Activated CD4-positive, alpha-beta T cell treated with anti-CD3 and anti-CD28 coated beads, Interleukin-2, amount 10 ng/mL, durations not matched to agents 7 days and 5 days (primary cell): ENCODE measurements around the gene NCCRP1. TPM values are rescaled to one million over a fixed set of nuclear protein-coding genes. Genes with fewer than 3 reads are reported as not detected.
A peak's percentile ranks its signal among the peaks of the same experiment; 100 is the strongest.

Source experiments
- CTCF ChIA-PET: fragments of 350-600 bp; sonication (Branson Sonifier 250); formaldehyde crosslinking; loops from one replicate; lab custom pipeline; 2021; ENCODE audit warnings: antibody characterized with exemption; lab: Charles Lee
- POLR2A ChIA-PET: fragments of 350-600 bp; sonication (Branson Sonifier 250); formaldehyde crosslinking; loops from one replicate; lab custom pipeline; 2021; ENCODE audit warnings: antibody characterized with exemption; lab: Charles Lee
- DNase-seq: peaks from one replicate; pipeline ENCODE4 v3.0.0-alpha.2; 2020
- H3K27ac Mint-ChIP-seq: one replicate; pipeline ENCODE4 v1.8.0; 2021; ENCODE audit warnings: mild to moderate bottlenecking, moderate library complexity, mixed read lengths
- H3K27me3 Mint-ChIP-seq: one replicate; pipeline ENCODE4 v1.8.0; 2021; ENCODE audit warnings: mixed read lengths
- H3K36me3 Mint-ChIP-seq: one replicate; pipeline ENCODE4 v1.8.0; 2021; ENCODE audit warnings: low read depth, mixed read lengths
- H3K4me1 Mint-ChIP-seq: one replicate; pipeline ENCODE4 v1.8.0; 2021; ENCODE audit warnings: mixed read lengths
- H3K4me3 Mint-ChIP-seq: one replicate; pipeline ENCODE4 v1.8.0; 2021; ENCODE audit warnings: mild to moderate bottlenecking, moderate library complexity, mixed read lengths
- H3K9me3 Mint-ChIP-seq: one replicate; pipeline ENCODE4 v1.8.0; 2021; ENCODE audit warnings: mixed read lengths
- total RNA-seq, 2 experiments: library from RNA; stranded (reverse); gene quantifications; one replicate each; pipeline ENCODE4 v1.2.3, GENCODE V29; 2021

NCCRP1 gene
- total RNA-seq, 2 experiments from 2014 or later = not detected

GRCh38 chr19:39194832-39195542 is 1.8 kb upstream of the NCCRP1 start:
- peaks cover 48% of the 10 kb centered on the region for H3K27me3 Mint-ChIP-seq
- no peaks in the 10 kb centered on the region for H3K9me3 Mint-ChIP-seq
- no peak for DNase-seq
- POLR2A ChIA-PET = no interaction called here
- H3K27ac Mint-ChIP-seq = no peak overlapping the region
- peaks cover 23% of the 10 kb centered on the region for H3K4me1 Mint-ChIP-seq
- H3K4me3 Mint-ChIP-seq = no peak overlapping the region
- no peaks in the 10 kb centered on the region for H3K36me3 Mint-ChIP-seq
- CTCF ChIA-PET = interaction anchor here (0.7 kb wide), 1 partner anchor 132 kb away, joined by 3 read pairs; no protein-coding TSS in a partner anchor

DNA sequence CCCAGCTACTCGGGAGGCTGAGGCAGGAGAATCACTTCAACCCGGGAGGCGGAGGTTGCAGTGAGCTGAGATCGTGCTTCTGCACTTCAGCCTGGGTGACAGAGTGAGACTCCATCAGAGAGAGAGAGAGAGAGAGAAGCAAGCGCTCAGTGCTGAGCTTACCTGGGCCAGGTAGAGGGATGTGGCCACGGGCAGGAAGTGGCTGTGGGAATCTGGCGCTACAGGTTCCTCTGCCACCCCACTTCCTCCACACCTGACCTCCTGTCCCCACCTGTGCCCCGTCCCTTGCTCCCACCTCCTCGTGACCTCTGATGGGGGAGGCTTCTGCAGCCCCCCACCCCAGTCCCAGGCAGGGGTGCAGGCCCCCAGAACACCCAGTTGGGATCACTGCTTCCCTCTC is 1.0 kb upstream of the NCCRP1 start:
- POLR2A ChIA-PET = no interaction called here

DNA sequence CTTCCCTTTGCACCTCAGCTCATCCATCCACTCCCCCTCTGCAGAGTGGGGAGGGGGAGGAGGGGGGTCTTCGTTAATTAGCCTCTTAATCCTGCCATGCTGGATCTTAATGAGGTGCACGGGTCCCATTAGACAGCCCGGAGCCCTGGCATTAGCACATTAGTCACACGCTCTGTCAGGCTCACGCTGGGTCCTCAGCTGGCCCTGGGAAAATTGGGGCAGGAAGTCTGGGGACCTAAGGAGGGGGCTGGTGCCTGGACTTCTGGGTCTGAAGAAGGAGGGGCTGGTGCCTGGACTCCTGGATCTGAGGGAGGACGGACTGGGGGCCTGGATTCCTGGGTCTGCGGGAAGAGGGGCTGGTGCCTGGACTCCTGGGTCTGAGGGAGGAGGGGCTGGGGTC is 444 bp upstream of the NCCRP1 start:
- ChIA-PET CTCF (no interaction called here), POLR2A (no interaction called here)
- no peak for DNase-seq
- Mint-ChIP-seq H3K27me3 (peaks cover 54% of the 10 kb centered on the region), H3K4me3 (no peak overlapping the region), H3K27ac (no peak overlapping the region), H3K9me3 (no peaks in the 10 kb centered on the region), H3K4me1 (peaks cover 23% of the 10 kb centered on the region), H3K36me3 (no peaks in the 10 kb centered on the region)

More for the DNA sequence above, 1.0 kb upstream of the NCCRP1 start:
- Mint-ChIP-seq H3K4me3 (no peak overlapping the region), H3K27ac (no peak overlapping the region), H3K9me3 (no peaks in the 10 kb centered on the region), H3K4me1 (peaks cover 23% of the 10 kb centered on the region), H3K27me3 (peaks cover 50% of the 10 kb centered on the region), H3K36me3 (no peaks in the 10 kb centered on the region)
- CTCF ChIA-PET = interaction anchor here (0.7 kb wide), 1 partner anchor 131 kb away, joined by 3 read pairs; no protein-coding TSS in a partner anchor
- no peak for DNase-seq

DNA sequence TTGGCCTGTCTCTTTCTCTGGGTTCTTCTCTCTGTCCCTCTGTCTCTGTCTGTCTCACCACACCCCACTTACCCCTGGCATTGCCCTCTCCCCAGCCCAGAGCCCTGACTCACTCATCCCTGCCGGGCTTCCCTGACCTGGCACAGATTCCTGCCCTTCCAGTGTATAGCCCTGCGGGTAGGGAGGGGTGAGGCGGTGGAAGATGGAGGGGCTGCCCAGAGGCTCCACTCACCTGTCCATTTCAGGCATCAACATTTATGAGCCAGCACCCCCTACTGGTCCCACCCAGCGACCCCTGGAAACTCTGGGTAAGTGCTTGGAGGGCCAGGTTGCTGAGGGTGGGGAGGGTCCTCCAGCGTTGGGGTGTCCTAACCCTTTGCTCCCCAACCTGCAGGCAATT is 1.0 kb downstream of the NCCRP1 start:
- POLR2A ChIA-PET = no interaction called here
- CTCF ChIA-PET = interaction anchor here (0.6 to 1.6 kb wide), 2 partner anchors 23 to 283 kb away, joined by 3 read pairs; partner anchors contain the start of gene TIMM50
- Mint-ChIP-seq H3K9me3 (no peaks in the 10 kb centered on the region), H3K4me3 (no peak overlapping the region), H3K27me3 (peaks cover 61% of the 10 kb centered on the region), H3K4me1 (peaks cover 23% of the 10 kb centered on the region), H3K27ac (peak overlapping the region; percentile 14), H3K36me3 (no peaks in the 10 kb centered on the region)
- no peak for DNase-seq

- Mint-ChIP-seq H3K9me3 (no peaks in the 10 kb centered on the region), H3K27ac (no peak overlapping the region), H3K36me3 (no peaks in the 10 kb centered on the region), H3K4me1 (peaks cover 23% of the 10 kb centered on the region), H3K4me3 (no peak overlapping the region), H3K27me3 (peaks cover 68% of the 10 kb centered on the region)
- no peak for DNase-seq
- CTCF ChIA-PET = interaction anchor here (1.1 kb wide), 1 partner anchor 49 kb away, joined by 3 read pairs; no protein-coding TSS in a partner anchor
- POLR2A ChIA-PET = interaction anchor here (0.5 kb wide), 1 partner anchor 82 kb away, joined by 3 read pairs; no protein-coding TSS in a partner anchor
Measured at GRCh38 chr19:39199025-39199424, 2.3 kb downstream of the NCCRP1 start.

DNA sequence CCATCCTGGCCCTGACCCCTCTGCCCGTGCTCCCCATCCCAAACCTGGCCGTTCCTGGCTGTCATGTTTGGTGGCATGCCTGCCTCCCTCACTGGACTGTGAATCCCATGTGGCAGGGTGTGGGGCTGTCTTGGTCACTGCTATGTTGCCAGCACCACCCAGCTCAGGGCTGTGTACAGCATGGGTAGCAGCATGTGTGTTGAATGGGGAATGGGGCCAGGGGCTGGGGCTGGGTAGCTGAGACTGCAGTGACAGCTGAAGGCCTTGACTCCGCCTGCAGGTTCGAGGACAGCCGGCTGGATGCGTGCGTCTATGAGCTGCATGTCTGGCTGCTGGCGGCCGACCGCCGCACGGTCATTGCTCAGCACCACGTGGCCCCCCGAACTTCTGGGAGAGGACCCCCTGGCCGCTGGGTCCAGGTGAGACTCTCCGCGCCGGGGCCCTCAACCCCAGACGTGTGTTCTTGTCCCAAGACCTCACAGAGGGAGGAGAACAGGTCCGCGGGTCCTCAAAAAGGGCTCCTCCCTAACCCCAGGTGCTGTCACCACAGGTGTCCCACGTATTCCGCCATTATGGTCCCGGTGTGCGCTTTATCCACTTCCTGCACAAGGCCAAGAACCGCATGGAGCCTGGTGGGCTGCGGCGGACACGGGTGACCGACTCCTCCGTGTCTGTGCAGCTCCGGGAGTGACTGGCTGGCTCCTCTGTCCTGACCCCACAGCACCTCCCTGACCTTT is 3.5 kb downstream of the NCCRP1 start:
- ChIA-PET POLR2A (no interaction called here), CTCF (no interaction called here)
- no peak overlapping the region for H3K4me3 Mint-ChIP-seq

DNA sequence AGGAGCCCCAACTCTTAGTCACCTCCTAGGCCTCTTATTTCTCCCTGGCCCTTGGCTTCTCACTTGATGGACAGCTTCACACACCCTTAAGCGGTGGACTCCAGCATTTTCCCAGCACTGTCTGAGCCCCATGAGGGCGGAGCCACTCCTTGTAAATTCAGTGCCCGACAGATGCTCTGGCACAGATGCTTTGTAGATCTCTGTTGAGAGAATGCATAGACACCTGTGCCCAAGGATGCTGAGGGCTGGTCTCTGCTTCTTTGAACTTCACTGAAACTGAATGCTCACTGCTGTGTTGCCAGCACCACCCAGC is 4.0 kb downstream of the NCCRP1 start:
- DNase-seq = no peak
- no peaks in the 10 kb centered on the region for H3K9me3 Mint-ChIP-seq
- no peaks in the 10 kb centered on the region for H3K36me3 Mint-ChIP-seq
- ChIA-PET CTCF (no interaction called here), POLR2A (no interaction called here)
- H3K4me3 Mint-ChIP-seq = no peak overlapping the region
- peaks cover 16% of the 10 kb centered on the region for H3K4me1 Mint-ChIP-seq
- H3K27me3 Mint-ChIP-seq = peaks cover 70% of the 10 kb centered on the region
- no peak overlapping the region for H3K27ac Mint-ChIP-seq

More for the DNA sequence above, 3.5 kb downstream of the NCCRP1 start:
- H3K27ac Mint-ChIP-seq = no peak overlapping the region
- H3K4me1 Mint-ChIP-seq = peaks cover 21% of the 10 kb centered on the region
- H3K36me3 Mint-ChIP-seq = no peaks in the 10 kb centered on the region
- DNase-seq = no peak
- peaks cover 71% of the 10 kb centered on the region for H3K27me3 Mint-ChIP-seq
- no peaks in the 10 kb centered on the region for H3K9me3 Mint-ChIP-seq

DNA sequence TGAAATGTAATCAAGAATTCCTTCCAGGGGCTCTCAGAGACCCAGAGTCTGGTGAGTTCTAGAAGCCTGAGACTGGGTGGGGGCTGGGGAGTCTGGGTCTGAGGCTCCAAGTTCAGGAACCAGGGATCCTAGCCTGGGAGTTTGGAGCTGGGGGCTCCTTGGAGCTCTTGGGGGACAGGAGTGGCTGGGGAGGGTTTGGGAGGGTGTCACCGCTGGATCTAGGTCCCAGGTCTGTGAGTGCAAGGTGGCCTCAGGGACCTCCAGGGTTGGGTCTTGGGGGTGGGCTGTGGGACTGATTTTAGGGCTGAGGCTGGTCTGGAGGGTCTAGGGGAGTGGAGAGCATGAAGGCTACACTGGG is 6.2 kb downstream of the NCCRP1 start:
- Mint-ChIP-seq H3K27me3 (peaks cover 55% of the 10 kb centered on the region), H3K27ac (no peak overlapping the region), H3K4me1 (no peaks in the 10 kb centered on the region), H3K4me3 (no peak overlapping the region), H3K9me3 (no peaks in the 10 kb centered on the region), H3K36me3 (no peaks in the 10 kb centered on the region)
- DNase-seq = no peak
- ChIA-PET CTCF (interaction anchor here (1.1 kb wide), 1 partner anchor 53 kb away, joined by 3 read pairs; no protein-coding TSS in a partner anchor), POLR2A (no interaction called here)

DNA sequence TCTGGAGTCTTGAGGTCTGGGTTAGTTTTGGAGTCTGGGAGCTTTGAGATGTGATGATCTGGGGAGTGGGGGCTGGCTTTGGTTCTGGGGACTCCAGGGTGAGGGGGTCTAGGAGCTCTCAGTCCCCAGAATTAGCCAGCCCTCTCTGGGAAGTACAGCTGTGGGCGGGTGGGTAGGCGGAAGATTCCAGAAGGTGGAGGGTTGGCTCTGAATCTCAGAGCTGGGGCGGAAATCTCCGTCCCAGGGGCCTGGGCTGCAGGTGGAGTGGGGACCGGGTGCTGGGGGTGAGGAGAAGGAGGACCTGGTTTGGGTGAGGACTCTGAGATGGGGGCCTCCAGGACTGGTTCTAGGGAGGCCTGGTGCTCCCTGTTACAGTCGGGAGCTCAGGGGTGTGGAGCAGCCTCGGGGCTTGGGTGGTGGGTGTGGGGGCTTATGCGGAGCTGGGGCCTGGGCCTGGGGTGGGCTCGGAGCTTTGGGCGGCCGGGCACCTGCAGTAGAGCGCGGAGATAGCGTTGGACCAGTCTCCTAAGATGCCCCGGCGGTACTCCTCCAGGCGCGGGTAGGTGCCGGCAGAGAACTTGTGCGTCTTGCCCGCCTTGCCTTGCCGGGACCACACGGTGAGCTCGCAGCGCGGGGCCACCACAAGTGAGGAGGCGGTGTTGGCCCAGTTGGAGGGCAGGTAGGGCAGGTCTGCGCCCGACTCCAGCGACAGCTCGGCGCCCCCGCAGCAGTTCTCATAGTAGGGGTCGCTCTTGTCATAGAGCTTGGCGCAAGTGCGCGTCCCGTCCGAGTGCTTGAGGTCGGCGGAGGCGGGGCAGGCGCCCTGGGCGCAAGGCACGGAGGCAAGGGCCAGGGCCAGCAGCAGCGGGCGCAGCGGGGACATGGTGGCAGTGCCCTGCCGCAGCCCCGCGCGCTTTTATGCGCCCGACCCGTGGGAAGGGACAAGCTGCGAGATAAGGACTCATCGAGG is 6.9 kb downstream of the NCCRP1 start, which contains the start of gene SYCN:
TSS of gene SYCN (minus strand) at position 892 of the 970 bp plus-strand sequence. CDS start at position 883, 9 bp downstream.
- Mint-ChIP-seq H3K9me3 (no peaks in the 10 kb centered on the region), H3K4me3 (no peak within 1 kb of the TSS), H3K36me3 (no peaks in the 10 kb centered on the region), H3K27ac (no peak within 1 kb of the TSS), H3K4me1 (no peaks in the 10 kb centered on the region), H3K27me3 (peaks cover 48% of the 10 kb centered on the region)
- ChIA-PET CTCF (interaction anchor here (1.1 kb wide), 1 partner anchor 54 kb away, joined by 3 read pairs; no protein-coding TSS in a partner anchor), POLR2A (no interaction called here)
- DNase-seq = no peak

DNA sequence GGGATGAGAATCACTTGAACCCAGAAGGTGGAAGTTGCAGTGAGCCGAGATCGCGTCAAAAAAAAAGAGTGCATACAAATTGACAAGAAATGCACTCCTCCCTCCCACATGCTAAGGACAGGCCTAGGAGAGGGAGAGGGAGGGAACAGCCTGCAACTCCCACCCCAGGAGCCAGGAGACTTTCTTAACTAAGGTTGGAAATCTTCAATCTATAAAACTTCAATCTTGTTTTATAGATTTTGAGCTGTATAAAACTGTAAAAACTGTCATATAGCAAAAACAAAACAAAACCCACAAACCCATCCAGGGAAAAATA is 8.6 kb downstream of the NCCRP1 start:
- no peak overlapping the region for H3K27ac Mint-ChIP-seq
- ChIA-PET POLR2A (no interaction called here), CTCF (interaction anchor here (0.6 kb wide), 1 partner anchor 67 kb away, joined by 3 read pairs; no protein-coding TSS in a partner anchor)
- peaks cover 42% of the 10 kb centered on the region for H3K27me3 Mint-ChIP-seq
- H3K9me3 Mint-ChIP-seq = no peaks in the 10 kb centered on the region
- H3K4me3 Mint-ChIP-seq = no peak overlapping the region
- H3K36me3 Mint-ChIP-seq = no peaks in the 10 kb centered on the region
- no peaks in the 10 kb centered on the region for H3K4me1 Mint-ChIP-seq
- no peak for DNase-seq

GRCh38 chr19:39206122-39206521 is 9.4 kb downstream of the NCCRP1 start:
- Mint-ChIP-seq H3K27me3 (peaks cover 38% of the 10 kb centered on the region), H3K4me1 (no peaks in the 10 kb centered on the region), H3K36me3 (no peaks in the 10 kb centered on the region), H3K27ac (no peak overlapping the region), H3K4me3 (no peak overlapping the region), H3K9me3 (no peaks in the 10 kb centered on the region)
- POLR2A ChIA-PET = no interaction called here
- CTCF ChIA-PET = interaction anchor here (2.1 kb wide), 1 partner anchor 132 kb away, joined by 7 read pairs; no protein-coding TSS in a partner anchor
- DNase-seq = no peak

GRCh38 chr19:39207293-39207836 is 10.6 kb downstream of the NCCRP1 start:
- CTCF ChIA-PET = interaction anchor here (0.7 to 2.1 kb wide), 2 partner anchors 16 to 131 kb away, joined by 3 to 7 read pairs; no protein-coding TSS in a partner anchor

More at GRCh38 chr19:39207293-39207836, 10.6 kb downstream of the NCCRP1 start:
- Mint-ChIP-seq H3K4me3 (no peak overlapping the region), H3K36me3 (no peaks in the 10 kb centered on the region), H3K9me3 (no peaks in the 10 kb centered on the region), H3K4me1 (no peaks in the 10 kb centered on the region), H3K27ac (no peak overlapping the region), H3K27me3 (peaks cover 35% of the 10 kb centered on the region)
- DNase-seq = no peak
- POLR2A ChIA-PET = no interaction called here
